ENCODE measurements around the gene STPG1. TPM values are rescaled to one million over a fixed set of nuclear protein-coding genes. Genes with fewer than 3 reads are reported as not detected.

Gene STPG1
- total RNA-seq, 1 experiment from 2014 or later, result 12.8 TPM

- H3K27me3 Mint-ChIP-seq (ENCODE audit: low read depth), result no peaks in the 10 kb centered on the region; the same call in 1 of the 2 replicates
- CTCF ChIA-PET, result interaction anchor here (0.8 to 2.3 kb wide), 5 partner anchors 11 to 128 kb away, joined by 3 to 9 read pairs (median 4); no protein-coding TSS in a partner anchor
- no peaks in the 10 kb centered on the region for H3K9me3 Mint-ChIP-seq
- H3K4me1 Mint-ChIP-seq, result peaks cover 16% of the 10 kb centered on the region
- no peak for TF ChIP-seq SP1 (CRISPR knock-in tag; conservative IDR thresholded peaks at IDR 0.05)
- TF ChIP-seq RELA (CRISPR knock-in tag; IDR thresholded peaks at IDR 0.05; ENCODE audit: borderline replicate concordance), result no peak
- no peak for TF ChIP-seq JAZF1 (CRISPR knock-in tag; IDR thresholded peaks at IDR 0.05)
- no peak for TF ChIP-seq TP53 (CRISPR knock-in tag; IDR thresholded peaks at IDR 0.05)
- no peak for TF ChIP-seq FOXP1 (CRISPR knock-in tag; IDR thresholded peaks at IDR 0.05; ENCODE audit: borderline replicate concordance)
- no peak for TF ChIP-seq MYBL2 (CRISPR knock-in tag; IDR thresholded peaks at IDR 0.05)
- TF ChIP-seq E2F1 (CRISPR knock-in tag; IDR thresholded peaks at IDR 0.05), result no peak
- TF ChIP-seq ATF6 (CRISPR knock-in tag; IDR thresholded peaks at IDR 0.05), result no peak
- no peak for TF ChIP-seq MXD4 (CRISPR knock-in tag; IDR thresholded peaks at IDR 0.05; ENCODE audit: borderline replicate concordance)
- TF ChIP-seq MLX (CRISPR knock-in tag; IDR thresholded peaks at IDR 0.05), result no peak
- no peak for TF ChIP-seq JUN (CRISPR knock-in tag; IDR thresholded peaks at IDR 0.05)
- TF ChIP-seq E2F5 (CRISPR knock-in tag; IDR thresholded peaks at IDR 0.05), result no peak
- TF ChIP-seq AFF4 (CRISPR knock-in tag; IDR thresholded peaks at IDR 0.05; ENCODE audit: borderline replicate concordance), result no peak
- no peak for TF ChIP-seq MAX (CRISPR knock-in tag; IDR thresholded peaks at IDR 0.05)
- H3K36me3 Mint-ChIP-seq, result no peaks in the 10 kb centered on the region
- no peak overlapping the region for H3K27ac Mint-ChIP-seq
- DNase-seq (ENCODE audit: low spot score), result no peak
- ATAC-seq, result no peak
- POLR2A ChIA-PET, result no interaction called here
- no peak overlapping the region for H3K4me3 Mint-ChIP-seq
These were observed 83.6 kb downstream of the STPG1 start for GRCh38 chr1:24329797-24330543.

GRCh38 chr1:24329331-24329730 lies 84.3 kb downstream of the STPG1 start:
- H3K27ac Mint-ChIP-seq, result no peak overlapping the region
- ATAC-seq (no peak), DNase-seq (ENCODE audit: low spot score) (no peak)
- no peaks in the 10 kb centered on the region for H3K36me3 Mint-ChIP-seq
- CTCF ChIA-PET, result interaction anchor here (1.2 to 2.3 kb wide), 3 partner anchors 55 to 127 kb away, joined by 3 to 9 read pairs (median 3); no protein-coding TSS in a partner anchor
- H3K27me3 Mint-ChIP-seq (ENCODE audit: low read depth), result no peaks in the 10 kb centered on the region; the same call in 1 of the 2 replicates
- H3K9me3 Mint-ChIP-seq, result no peaks in the 10 kb centered on the region
- POLR2A ChIA-PET, result no interaction called here
- H3K4me3 Mint-ChIP-seq, result no peak overlapping the region
- peaks cover 14% of the 10 kb centered on the region for H3K4me1 Mint-ChIP-seq
- TF ChIP-seq IRF1 (CRISPR knock-in tag; IDR thresholded peaks at IDR 0.05) (no peak), ATF2 (CRISPR knock-in tag; IDR thresholded peaks at IDR 0.05; ENCODE audit: borderline replicate concordance, low read depth) (no peak), ZNF512 (CRISPR knock-in tag; IDR thresholded peaks at IDR 0.05; ENCODE audit: borderline replicate concordance) (no peak), E2F1 (CRISPR knock-in tag; IDR thresholded peaks at IDR 0.05) (no peak)

Measured in WTC11 (cell line).